Tibial artery (tissue), 4 donors: Measurements from ENCODE around the gene TAS2R39.

Source experiments
- DNase-seq, 2 donors: peaks; one replicate each; pipeline ENCODE4 v3.0.0-alpha.2; 2019
- H3K27ac ChIP-seq, 2 donors: fragments of 200-600 bp; sonication (generic) in 1 of 2; 1 replicate in 1 of 2; 2 replicates in 1 of 2; pipeline ENCODE4 v1.5.1; 2018 to 2019; ENCODE audit warnings: mild to moderate bottlenecking in 1 of 2
- H3K27me3 ChIP-seq, 2 donors: fragments of 200-600 bp; sonication (generic) in 1 of 2; one replicate each; pipeline versions ENCODE4 v1.5.1 to v1.6.0; 2016 to 2019
- H3K36me3 ChIP-seq, 3 donors: fragments of 200-600 bp; sonication (generic) in 2 of 3; one replicate each; pipeline ENCODE4 v1.5.1; 2016 to 2019; ENCODE audit warnings: mild to moderate bottlenecking in 2 of 3
- H3K4me1 ChIP-seq, 4 donors: fragments of 200-600 bp; sonication (generic) in 2 of 4; 1 replicate in 3 of 4; 2 replicates in 1 of 4; pipeline ENCODE4 v1.5.1; 2016 to 2019
- H3K4me3 ChIP-seq, 2 donors: fragments of 200-600 bp; sonication (generic) in 1 of 2; 1 replicate in 1 of 2; 2 replicates in 1 of 2; pipeline ENCODE4 v1.5.1; 2018 to 2019; ENCODE audit warnings: mild to moderate bottlenecking in 2 of 2
- H3K9me3 ChIP-seq, 3 donors: fragments of 200-600 bp; sonication (generic) in 1 of 3; one replicate each; pipeline ENCODE4 v1.5.1; 2016 to 2019
- CTCF ChIP-seq, 2 experiments: fragments of 200-600 bp in 1 of 2; fragments of 450-650 bp in 1 of 2; IDR thresholded peaks; one replicate each; pipeline ENCODE4 v1.5.1; 2017 to 2019; ENCODE audit warnings: antibody characterized with exemption in 2 of 2, mild to moderate bottlenecking in 1 of 2, moderate library complexity in 1 of 2
- intact Hi-C: fragments of 100-400 bp; cut with DNase I; formaldehyde crosslinking; loops from one replicate; pipeline ENCODE4 v1.15.0; 2023; ENCODE audit warnings: low total_unique reads

Gene TAS2R39

GRCh38 chr7:143216686-143217085 is 33.5 kb downstream of the TAS2R39 start:
- H3K27ac ChIP-seq, result no peak overlapping the region
- no peaks in the 10 kb centered on the region for H3K27me3 ChIP-seq
- intact Hi-C loops, result no loop called here
- H3K4me1 ChIP-seq, result no peaks in the 10 kb centered on the region
- no peak for TF ChIP-seq CTCF (IDR thresholded peaks at IDR 0.05)
- no peaks in the 10 kb centered on the region for H3K9me3 ChIP-seq
- no peaks in the 10 kb centered on the region for H3K36me3 ChIP-seq
- no peak for DNase-seq
- no peak overlapping the region for H3K4me3 ChIP-seq

GRCh38 chr7:143217806-143218205 is 34.6 kb downstream of the TAS2R39 start:
- no peak for DNase-seq
- TF ChIP-seq CTCF (IDR thresholded peaks at IDR 0.05), result no peak
- H3K4me1 ChIP-seq, result no peaks in the 10 kb centered on the region
- H3K36me3 ChIP-seq, result no peaks in the 10 kb centered on the region
- no peaks in the 10 kb centered on the region for H3K27me3 ChIP-seq
- intact Hi-C loops, result no loop called here
- H3K4me3 ChIP-seq, result no peak overlapping the region
- no peaks in the 10 kb centered on the region for H3K9me3 ChIP-seq
- no peak overlapping the region for H3K27ac ChIP-seq

- H3K27me3 ChIP-seq, result no peaks in the 10 kb centered on the region
- H3K4me1 ChIP-seq, result no peaks in the 10 kb centered on the region
- H3K36me3 ChIP-seq, result no peaks in the 10 kb centered on the region
- H3K9me3 ChIP-seq, result no peaks in the 10 kb centered on the region
- no peak for DNase-seq
- H3K27ac ChIP-seq, result no peak overlapping the region
- no peak for TF ChIP-seq CTCF (IDR thresholded peaks at IDR 0.05)
- intact Hi-C loops, result loop anchor here (10.0 kb wide), 1 partner anchor 356 kb away; no protein-coding TSS in a partner anchor
- H3K4me3 ChIP-seq, result no peak overlapping the region
These were observed 38.1 kb downstream of the TAS2R39 start for GRCh38 chr7:143221286-143221685.

DNA sequence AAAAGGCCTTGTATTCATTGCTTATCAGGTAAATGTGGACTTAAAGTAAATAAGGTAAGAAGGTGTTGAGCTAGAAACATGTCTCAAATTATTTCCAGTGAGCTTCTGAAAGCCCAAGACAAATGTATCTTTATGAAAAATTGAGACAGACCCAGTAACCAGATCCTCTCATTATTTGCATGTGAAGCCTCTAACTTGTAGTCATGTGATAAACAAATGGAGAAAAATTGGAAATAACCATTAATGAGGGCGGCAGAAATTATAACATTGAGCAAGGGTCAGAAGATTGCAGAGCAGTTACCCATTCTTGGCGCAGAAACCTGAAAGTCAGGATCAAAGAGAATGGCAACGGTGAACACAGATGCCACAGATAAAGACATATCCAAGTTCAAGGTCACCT is 38.5 kb downstream of the TAS2R39 start, which contains the start of gene TAS2R40:
Gene TAS2R40 (plus strand): TSS at position 301 of the 400 bp plus-strand sequence. CDS start 42 bp downstream, at position 343.
- no peak within 1 kb of the TSS for H3K4me3 ChIP-seq
- no peak for DNase-seq
- intact Hi-C loops, result loop anchor here (10.0 kb wide), 1 partner anchor 357 kb away; no protein-coding TSS in a partner anchor
- TF ChIP-seq CTCF (IDR thresholded peaks at IDR 0.05), result no peak
- H3K27me3 ChIP-seq, result no peaks in the 10 kb centered on the region
- H3K9me3 ChIP-seq, result no peaks in the 10 kb centered on the region
- H3K4me1 ChIP-seq, result no peaks in the 10 kb centered on the region
- no peak within 1 kb of the TSS for H3K27ac ChIP-seq
- H3K36me3 ChIP-seq, result no peaks in the 10 kb centered on the region

GRCh38 chr7:143222782-143223181 is 39.6 kb downstream of the TAS2R39 start:
- H3K4me3 ChIP-seq, result no peak overlapping the region
- H3K9me3 ChIP-seq, result no peaks in the 10 kb centered on the region
- H3K27ac ChIP-seq, result no peak overlapping the region
- intact Hi-C loops, result loop anchor here (10.0 kb wide), 1 partner anchor 358 kb away; no protein-coding TSS in a partner anchor
- no peaks in the 10 kb centered on the region for H3K36me3 ChIP-seq
- no peak for TF ChIP-seq CTCF (IDR thresholded peaks at IDR 0.05)
- no peaks in the 10 kb centered on the region for H3K4me1 ChIP-seq
- peak in 1 of 2 donors; percentile 48 for DNase-seq
- H3K27me3 ChIP-seq, result no peaks in the 10 kb centered on the region

GRCh38 chr7:143223784-143224183 is 40.6 kb downstream of the TAS2R39 start:
- intact Hi-C loops, result loop anchor here (10.0 kb wide), 1 partner anchor 359 kb away; no protein-coding TSS in a partner anchor
- Histone ChIP-seq H3K9me3 (no peaks in the 10 kb centered on the region), H3K27me3 (no peaks in the 10 kb centered on the region), H3K36me3 (no peaks in the 10 kb centered on the region), H3K27ac (no peak overlapping the region), H3K4me1 (no peaks in the 10 kb centered on the region), H3K4me3 (no peak overlapping the region)
- DNase-seq, result no peak
- TF ChIP-seq CTCF (IDR thresholded peaks at IDR 0.05), result no peak
